Esophagus squamous epithelium (tissue), 4 donors: ENCODE measurements around the gene MRPL40.

Experiments
- CTCF ChIP-seq, 6 experiments: fragments of 450-650 bp in 4 of 6; fragments of 200-600 bp in 2 of 6; sonication (generic) in 2 of 6; IDR thresholded peaks; one replicate each; pipeline ENCODE4 v1.5.1; 2016 to 2019; ENCODE audit warnings: antibody characterized with exemption in 6 of 6, mild to moderate bottlenecking in 4 of 6, moderate library complexity in 4 of 6
- POLR2A ChIP-seq, 4 donors: fragments of 450-650 bp; IDR thresholded peaks; one replicate each; pipeline ENCODE4 v1.6.1; 2017; ENCODE audit warnings: antibody characterized with exemption in 4 of 4, mild to moderate bottlenecking in 4 of 4, moderate library complexity in 3 of 4

DNA sequence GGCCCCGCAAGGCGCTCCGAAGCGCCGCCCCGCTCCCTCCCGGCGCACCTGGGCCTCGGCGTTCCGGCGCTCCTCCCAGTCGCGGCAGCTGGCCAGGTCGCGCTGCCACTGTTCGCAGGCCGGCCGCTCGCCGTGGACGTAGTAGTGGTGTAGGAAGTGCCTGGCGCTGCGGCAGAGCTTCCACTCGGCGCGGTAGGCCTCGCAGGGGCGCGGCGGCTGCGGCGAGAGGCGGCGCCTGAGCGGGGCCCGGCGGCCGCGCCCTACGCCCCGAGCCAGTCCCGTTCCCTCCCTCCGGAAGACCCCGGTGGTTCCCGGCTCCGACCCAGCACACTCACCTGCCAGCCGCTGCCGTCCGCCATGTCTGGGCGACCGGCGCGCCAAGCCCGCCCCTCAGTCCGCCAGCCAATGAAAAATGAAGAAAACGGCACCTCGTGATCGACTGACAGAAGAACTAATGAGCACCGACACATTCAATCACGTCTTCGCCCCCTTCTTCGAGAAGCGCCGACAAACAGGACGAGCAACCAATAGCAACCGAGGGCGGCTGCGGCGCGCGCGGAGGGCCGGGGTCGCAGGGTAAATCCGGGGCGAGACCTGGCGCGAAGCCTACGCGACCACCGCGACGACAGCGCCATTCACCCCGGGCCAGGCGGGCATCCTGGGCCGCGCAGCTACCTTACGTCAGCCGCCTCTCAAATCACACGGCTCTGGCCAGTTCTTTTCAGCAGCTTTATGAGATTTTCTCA lies 15.2 kb downstream of the MRPL40 start, which contains the start of gene C22orf39:
- peak in 1 of 6 experiments; percentile 5 for TF ChIP-seq CTCF (IDR thresholded peaks at IDR 0.05)
- TF ChIP-seq POLR2A (IDR thresholded peaks at IDR 0.05): peak in 3 of 4 donors; percentile 55 to 90 (median 87)
